HG02623 (cell line): ENCODE results near the gene RPS19.

Experiments used
- ATAC-seq: cut with Tn5 transposase; IDR thresholded peaks from one replicate; pipeline ENCODE4 v1.9.1; 2021; ENCODE audit warnings: moderate library complexity; ENCODE audit not compliant: unreplicated experiment

RPS19 gene

DNA sequence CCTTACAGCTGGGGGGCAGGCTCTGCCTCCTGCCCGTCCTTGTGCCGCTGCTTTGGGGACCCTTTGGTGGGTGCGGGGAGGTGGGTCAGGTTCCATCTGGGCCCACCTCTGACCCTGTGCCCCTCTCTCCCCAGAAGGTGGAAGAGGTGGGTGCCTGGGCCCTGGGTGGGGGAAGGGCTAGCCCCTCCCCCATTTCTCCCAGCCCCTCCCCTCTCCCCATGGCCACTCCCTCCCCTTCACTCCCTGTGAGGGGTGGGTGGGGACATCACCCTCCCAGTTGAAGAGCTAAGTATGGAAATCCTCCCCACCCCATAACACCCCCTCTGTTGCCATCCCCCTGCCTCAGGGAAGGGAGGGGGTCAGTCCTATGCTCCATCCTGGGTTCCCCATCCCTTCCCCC is 37.1 kb downstream of the RPS19 start:
- ATAC-seq, result no peak

DNA sequence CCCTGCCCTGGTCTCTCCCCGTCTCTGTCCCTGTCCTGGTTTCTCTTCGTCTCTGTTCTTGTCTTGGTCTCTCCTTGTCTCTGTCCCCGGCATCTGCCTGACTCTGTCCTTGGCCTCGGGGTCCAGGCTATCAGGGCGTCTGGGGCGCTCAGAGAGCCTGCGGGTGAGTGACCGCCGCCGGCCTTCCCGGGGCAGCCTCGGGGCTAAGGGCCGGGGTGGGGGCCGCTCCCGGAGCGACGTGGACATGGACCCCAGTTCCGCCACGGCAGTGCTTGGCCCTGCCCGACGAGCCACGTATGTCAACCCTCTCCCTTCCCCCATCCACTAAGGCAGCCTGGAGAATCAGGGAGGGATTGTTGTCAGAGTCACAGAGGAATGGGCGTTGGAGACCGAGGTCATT is 37.8 kb downstream of the RPS19 start:
- no peak for ATAC-seq

DNA sequence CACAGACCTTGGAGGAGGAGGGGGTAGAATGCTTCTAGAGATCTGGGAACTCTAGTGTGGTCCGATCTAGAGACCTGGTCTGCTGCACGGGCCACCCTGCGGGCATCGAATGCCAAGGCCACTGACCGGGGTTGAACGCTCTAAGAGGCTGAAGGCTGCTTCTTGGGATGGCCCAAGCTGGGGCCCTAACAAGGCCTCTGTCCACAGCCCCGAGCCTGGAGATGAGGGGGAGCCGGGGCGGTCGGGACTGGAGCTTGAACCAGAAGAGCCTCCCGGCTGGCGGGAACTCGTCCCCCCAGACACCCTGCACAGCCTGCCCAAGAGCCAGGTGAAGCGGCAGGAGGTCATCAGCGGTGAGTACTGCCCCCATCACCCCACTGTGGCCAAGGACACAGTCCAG is 38.2 kb downstream of the RPS19 start:
- no peak for ATAC-seq

DNA sequence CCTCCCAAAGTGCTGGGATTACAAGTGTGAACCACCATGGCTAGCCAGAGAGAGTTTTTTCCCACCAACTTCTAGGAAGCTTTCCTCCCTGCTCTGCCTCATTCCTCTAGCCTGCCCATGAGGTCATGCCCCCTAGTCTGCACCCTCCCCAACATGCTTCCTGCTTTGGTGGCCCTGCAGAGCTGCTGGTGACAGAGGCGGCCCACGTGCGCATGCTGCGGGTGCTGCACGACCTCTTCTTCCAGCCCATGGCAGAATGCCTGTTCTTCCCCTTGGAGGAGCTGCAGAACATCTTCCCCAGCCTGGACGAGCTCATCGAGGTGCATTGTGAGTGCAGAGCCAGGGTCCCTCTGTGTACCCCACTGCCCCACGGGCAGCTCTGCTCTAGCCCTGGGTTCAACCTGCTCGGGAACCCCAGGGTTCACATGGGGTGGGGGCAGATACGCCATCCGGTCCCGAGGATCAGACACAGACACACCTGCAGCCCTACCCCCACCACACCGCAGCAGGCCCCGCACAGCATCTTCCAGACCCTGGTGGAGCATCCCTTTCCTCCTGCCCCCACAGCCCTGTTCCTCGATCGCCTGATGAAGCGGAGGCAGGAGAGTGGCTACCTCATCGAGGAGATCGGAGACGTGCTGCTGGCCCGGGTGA is 41.8 kb downstream of the RPS19 start:
- no peak for ATAC-seq

DNA sequence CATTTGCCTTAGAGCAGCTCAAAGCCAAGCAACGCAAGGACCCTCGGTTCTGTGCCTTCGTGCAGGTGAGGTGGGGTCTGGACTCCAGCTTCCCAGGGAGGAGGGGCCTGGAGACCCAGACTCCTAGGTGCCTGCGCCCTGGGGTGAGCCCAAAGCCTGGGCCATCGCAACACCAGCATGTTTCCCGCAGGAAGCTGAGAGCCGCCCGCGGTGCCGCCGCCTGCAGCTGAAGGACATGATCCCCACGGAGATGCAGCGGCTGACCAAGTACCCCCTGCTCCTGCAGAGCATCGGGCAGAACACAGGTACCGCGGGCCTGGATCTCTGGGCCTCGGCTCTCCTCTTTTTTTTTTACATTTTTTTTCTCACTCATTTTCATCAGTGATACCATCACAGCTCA is 42.5 kb downstream of the RPS19 start:
- no peak for ATAC-seq

DNA sequence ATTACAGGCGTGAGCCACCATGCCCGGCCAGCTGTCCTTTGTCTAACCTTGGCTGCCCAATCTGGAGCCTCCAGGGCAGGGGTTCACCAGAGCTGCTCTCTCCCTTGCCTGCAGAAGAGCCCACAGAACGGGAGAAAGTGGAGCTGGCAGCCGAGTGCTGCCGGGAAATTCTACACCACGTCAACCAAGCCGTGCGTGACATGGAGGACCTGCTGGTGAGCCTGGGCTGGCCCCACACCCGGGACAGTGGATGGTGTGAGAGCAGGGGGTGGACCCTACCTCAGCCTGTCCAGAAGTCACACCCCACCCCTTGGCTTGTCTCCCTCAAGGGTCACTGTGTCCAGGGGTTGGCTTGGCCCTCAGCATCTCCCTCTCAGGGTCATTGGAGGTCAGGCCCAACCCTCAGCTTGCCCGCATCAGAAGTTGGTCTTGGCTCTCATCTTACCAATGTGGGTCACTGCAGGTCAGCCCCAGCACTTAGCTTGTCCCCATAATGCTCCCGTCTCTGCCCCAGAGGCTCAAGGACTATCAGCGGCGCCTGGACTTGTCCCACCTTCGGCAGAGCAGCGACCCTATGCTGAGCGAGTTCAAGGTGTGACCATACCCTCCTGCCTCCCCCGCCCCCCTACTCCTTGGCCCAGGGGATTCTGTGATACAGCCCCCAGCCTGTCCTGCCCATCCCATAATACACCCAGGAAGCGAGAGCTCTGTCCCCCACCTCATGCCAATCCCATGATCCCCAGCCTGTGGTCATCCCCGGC is 43.3 kb downstream of the RPS19 start:
- no peak for ATAC-seq

DNA sequence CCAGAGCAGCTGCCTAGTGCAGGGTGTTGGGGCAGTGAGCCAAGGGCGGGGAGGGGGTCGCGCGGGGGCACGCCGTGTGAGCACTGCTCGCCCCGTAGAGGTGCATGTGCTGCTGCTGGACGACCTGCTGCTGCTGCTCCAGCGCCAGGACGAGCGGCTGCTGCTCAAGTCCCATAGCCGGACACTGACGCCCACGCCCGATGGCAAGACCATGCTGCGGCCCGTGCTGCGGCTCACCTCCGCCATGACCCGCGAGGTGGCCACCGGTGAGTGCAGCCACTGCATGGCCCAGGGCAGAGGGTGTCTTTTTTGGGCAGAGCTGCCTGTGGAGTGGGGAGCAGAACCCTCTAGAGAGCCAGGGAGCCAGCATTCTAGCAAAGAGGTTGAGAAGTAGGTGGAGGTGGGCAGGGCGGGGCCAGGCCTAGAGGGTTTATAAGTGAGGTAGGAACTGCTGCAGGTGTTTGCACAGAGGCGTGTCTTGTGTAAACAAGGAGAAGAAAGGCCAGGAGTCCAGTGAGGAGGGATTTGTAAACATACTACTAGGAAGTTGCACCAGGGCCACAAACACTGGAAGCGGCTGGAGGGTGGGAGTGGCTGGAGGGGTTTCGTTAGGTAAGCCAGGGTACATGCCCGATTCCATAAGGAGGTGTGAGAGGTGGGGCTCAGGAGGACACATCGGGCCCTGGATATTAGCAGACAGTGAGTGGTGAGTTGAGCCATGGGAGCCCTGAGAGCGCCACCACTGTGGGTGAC is 44.2 kb downstream of the RPS19 start:
- no peak for ATAC-seq

DNA sequence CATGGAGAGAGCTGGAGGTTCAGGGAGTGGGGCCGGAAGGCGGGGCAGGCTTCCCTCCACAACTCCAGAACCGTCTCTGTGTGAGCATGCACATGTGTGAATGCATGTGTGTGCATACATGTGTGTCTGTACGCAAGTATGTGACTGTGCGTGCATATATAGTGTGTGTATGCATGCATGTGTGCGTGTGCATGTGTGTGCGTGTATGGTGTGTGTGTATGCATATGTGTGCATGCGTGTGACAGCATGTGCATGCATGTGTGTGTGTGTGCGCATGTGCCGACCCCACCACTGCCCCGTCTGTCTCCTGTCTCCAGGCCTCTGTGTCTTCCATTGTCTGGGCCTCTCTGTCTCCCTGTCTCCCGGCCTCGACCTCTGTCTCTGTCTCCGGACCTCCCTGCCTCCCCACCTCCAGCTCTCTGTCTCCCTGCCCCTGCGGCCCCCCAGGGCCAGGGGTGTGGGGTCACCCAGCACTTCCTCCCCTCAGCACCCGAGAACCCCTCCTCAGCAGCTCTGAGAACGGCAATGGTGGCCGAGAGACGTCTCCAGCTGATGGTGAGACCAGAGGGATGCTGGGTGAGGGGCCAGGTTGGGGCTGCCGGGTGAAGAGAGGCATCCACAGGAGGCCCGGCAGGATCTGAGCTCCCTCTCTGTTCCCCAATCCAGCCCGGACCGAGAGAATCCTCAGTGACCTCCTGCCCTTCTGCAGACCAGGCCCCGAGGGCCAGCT is 45.4 kb downstream of the RPS19 start:
- ATAC-seq, result no peak

DNA sequence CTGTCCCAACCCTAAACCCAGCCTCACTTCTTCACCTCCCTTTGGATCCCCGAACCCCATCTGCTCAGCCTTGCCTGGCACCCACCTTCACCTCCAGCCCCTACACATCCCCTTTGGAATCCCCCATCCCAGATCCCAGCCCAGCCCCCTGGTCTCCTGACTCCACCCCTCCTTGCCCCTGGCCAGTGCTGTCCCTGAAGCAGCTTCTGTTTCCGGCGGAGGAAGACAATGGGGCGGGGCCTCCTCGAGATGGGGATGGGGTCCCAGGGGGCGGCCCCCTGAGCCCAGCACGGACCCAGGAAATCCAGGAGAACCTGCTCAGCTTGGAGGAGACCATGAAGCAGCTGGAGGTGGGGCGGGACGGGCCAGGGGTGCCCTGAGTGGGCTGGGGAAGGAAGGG is 46.2 kb downstream of the RPS19 start:
- no peak for ATAC-seq

DNA sequence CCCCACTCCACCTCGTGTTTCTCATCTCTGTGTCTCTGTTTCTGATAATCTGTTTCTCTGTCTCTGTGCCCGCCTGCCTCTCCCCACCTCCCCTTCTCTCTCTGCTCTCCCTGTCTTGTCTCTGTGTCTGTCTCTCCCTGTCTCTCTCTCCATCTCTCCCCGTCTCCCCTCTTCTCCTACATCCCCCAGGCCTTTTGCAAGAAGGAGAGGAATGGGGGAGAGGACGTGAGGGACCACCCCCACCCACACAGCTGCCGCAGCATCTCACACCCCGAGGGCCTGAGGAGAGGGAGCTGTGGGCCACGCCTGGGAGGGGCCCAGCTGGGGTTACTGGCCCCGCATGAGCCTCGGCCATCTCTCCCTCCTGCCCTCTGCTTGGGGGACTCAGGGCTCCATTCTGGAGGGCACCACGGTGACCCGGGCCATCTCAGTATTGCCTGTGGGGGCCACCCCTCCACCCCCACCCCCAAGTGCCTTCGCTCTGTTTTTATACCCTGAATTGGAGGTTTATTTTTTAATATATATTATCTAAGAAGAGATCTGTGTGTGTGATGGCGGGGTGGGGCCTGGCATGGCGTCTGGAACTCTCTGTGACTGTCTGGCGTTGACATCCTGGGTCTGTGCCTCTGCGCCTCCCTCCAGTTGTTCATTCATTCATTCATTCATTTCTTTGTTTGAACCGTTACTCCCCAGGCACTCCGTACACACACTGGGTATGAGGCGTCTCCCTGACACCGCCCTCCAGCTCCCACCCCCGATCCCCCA is 47.0 kb downstream of the RPS19 start:
- ATAC-seq, result no peak

DNA sequence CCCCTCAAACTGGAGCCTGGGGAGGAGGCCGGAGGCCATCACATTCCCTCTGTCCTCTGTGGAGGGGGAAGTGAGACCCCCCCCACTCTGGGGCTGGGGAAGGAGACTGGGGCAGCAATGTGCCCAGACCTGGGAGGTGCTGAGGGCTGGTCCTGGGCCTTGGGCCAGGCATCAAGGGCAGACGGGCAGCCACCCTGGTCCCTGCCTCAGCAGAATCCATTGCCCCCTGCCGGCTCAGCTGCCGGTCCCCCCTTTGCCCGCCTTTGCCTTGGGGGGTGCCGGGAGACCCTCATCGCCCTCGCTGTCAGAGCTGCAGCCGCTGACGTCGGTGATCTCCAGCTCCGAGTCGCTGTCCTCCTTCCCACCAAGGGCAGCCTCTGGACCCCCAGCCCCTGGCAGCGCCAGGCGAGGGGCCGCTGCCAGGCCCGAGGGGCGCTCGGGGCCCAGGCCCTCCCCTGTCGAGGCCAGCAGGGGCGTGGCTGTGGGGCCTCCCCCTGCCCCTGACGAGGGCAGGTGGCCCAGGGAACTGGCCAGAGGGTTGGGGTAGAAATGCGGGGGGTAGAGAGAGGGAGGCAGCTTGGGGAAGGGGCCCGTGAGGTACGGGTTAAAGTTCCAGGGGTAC is 48.0 kb downstream of the RPS19 start:
- no peak for ATAC-seq

DNA sequence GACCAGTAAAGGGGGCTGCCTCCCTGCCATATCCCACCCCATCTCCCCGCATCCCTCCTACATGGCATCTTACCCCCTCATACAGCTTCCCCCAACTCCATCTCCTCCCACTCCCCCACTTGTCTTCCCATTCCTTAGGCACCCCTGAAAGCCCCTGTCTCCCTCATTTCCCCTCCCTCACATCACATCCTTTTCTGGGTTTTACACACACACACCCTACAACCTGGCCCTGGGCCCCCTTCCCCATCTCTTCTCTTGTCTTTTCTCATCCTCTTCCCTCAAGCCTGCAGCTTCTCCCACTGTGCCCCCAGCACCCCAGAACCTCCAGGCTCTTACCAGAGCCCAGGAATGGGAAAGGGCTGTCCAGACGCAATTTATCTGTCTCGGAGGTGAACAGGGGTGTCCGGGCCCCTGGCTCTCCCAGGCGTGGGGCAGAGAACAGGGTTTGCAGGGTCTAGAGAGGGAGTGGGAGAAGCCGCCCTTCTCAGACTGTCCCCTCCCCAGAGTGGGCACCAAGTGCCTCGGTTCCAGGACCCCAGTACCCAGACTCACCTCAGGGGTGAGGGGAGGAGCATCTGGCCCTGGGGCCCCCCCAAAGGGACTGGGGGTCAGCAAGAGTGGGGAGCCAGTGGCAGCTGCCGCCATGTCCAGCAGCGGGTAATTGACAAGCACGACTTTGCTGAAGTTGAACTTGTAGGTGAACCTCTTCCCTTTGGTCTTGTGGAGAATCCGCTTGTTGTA is 48.8 kb downstream of the RPS19 start:
- ATAC-seq, result no peak

DNA sequence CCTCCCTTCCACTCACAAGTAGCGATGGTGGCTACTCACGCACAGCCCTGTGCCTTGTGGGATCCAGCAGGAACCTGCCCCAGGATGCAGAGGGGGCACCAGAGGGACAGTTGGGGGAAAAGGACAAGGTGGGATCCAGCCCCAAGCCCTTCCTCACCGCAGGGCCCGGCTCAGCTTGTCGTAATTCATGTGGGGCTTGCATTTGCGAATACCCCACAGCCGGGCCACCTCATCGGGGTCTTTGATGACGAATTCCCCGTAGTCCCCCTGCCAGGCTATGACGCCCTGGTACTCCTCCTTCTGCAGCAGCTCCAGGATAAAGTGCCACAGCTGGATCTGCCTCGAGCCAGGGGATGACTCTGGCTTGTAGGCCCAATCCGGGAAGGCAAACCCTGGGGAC is 49.7 kb downstream of the RPS19 start:
- ATAC-seq, result no peak

DNA sequence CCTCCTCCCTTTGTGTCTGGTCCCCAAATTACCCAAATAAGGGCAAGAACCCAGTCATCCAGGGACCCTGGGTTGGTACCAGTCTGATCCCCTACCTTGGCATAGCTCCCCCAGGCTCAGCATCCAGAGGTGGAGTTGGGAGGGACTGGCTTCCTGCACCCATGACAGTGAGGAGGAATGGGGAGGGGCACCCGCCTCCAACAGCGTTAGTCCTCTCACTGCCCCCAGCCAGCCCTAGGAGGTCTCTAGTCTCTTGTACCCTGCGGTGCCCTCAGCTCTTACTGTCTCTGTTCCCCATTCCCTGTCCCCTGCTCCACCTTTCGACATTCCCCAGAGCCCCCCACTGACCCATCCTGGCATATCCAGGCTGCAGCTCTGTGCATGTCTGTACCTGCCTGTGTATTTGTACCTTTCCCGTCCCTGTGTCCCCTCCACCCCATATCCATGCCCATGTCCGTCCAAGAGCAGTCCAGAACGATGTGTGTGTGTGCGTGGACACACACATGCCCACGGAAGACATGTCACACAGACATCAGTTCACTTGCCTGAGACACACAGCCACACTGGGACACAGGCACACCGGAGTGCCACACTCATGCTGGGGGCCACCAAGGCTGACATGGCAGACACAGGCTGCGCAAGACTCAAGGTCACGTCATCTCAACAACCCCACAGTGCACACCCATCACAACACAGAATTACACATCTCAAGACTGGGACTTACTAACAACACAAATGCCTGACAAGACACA is 50.4 kb downstream of the RPS19 start:
- ATAC-seq, result no peak

DNA sequence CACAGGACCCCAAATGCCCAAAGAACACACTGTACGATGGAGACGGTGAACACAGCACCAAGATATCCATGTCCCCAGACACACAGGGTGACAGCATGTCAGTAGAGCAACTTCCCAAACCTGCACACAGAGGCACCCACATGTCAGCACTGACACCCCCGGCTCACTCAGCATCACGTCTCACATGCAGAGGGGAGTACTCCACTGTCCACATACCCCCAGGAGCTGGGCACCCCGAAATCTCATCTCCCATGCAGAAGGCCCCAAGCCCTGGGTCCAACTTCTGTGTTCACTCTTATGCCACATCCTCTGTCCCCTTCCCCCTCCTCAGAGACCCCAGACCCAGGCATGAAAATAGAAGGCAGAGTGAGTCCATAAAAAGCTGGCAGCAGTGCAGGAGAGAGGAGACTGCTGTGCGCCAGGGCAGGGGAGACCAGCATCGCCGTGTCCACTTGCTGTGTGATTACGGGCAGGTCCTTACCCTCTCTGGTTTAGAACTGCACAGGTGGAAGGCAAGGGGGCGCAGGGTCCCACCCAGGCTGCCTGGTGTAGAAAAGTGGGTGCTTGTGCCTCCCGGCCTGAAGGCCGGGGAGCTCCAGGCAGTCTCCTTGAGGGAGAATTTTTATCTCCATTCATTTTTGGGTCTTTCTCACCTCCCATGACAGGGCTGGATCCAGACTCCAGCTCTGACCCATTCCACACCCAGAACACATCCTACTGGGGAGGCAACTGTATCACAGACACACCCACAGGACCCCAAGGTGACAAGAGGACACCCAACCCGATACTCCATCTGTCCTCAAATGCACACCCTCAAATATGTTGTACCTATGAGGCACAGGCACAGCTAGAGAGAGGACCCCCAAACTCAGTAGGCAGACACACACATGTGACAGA is 51.2 kb downstream of the RPS19 start:
- ATAC-seq, result no peak

DNA sequence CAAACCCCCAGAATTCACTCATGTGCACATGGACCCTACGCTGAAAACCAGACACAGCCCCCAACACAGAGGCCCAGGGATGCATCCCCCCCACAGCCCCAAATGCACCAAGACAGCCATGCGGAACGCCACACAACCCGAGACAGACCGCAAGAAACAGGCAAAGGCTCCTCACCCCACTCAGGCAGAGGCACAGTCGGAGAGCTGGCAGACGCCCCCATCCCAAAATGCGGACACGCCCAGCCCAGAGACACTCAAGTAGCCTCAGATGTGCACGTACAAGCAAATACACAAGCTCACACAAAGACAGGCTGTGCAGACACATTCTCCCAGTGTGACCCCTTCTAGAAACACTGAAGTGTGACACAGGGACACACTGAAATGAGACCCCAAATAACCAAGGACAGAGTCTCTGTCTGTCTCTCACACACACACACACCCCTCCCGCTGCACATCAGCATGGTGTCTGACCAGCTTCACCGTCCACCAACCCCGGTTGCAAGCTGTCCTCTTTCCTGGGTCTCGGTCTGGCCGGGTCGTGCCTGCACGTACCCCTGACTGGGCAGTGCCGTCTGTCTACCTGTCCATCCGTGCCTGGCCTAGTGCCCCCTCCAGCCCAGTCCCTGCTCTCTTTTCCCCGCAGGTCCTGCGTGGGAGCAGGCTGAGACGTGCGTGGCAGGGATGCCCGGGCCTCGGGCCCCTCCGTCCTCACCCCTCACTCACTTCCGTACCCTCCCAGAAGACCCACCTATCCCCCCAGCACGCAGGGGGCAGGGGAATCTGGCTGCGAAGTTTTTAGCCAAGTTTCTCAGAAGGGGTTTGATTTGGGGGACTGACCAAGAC is 52.1 kb downstream of the RPS19 start:
- ATAC-seq, result no peak
